Measurements from ENCODE around the gene BMP4. TPM values are rescaled to one million over a fixed set of nuclear protein-coding genes. Genes with fewer than 3 reads are reported as not detected.

The BMP4 gene
- total RNA-seq, 1 experiment from 2014 or later: 12.2 TPM

DNA sequence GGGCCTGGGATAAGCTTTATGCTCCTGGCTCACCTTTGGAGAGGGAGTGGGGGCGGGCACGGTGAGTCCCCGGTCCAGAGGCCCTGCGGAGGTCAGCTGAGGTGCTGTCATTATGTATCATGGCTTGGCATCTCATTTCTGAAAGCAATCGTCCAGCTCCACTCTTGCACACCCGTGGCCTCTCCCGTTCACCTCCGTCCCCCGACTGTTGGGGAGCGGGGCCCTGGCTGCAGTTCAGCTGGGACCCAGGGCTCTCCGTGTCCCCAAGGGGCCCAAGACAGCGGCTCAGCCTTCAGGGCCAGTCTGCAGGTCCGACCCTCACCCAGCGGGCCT lies 10.6 kb downstream of the BMP4 start:
- Histone ChIP-seq H3K79me1 (ENCODE audit: insufficient read depth, low read depth, low read length, poor library complexity, severe bottlenecking) (no peaks in the 10 kb centered on the region), H3K4me1 (ENCODE audit: insufficient read depth, low read length) (peaks cover 21% of the 10 kb centered on the region; the same call in 1 of the 2 replicates), H3K27me3 (ENCODE audit: insufficient read depth, low read length) (peaks cover 34% of the 10 kb centered on the region; the same call in 1 of the 2 replicates), H3K27ac (ENCODE audit: insufficient read length, low read depth, low read length) (no peak overlapping the region), H2BK20ac (ENCODE audit: low read depth, low read length, poor library complexity, severe bottlenecking) (no peak overlapping the region), H3K4ac (ENCODE audit: low read depth, low read length) (no peak overlapping the region), H3K14ac (ENCODE audit: insufficient read depth, low read length) (no peak overlapping the region), H4K5ac (ENCODE audit: insufficient read length, low read depth, low read length) (no peak overlapping the region), H3K23me2 (ENCODE audit: insufficient read length, low read depth, low read length, poor library complexity, severe bottlenecking) (peaks cover 12% of the 10 kb centered on the region), H3K18ac (ENCODE audit: insufficient read length, low read depth, low read length) (no peak overlapping the region), H4K8ac (replicated peaks; ENCODE audit: insufficient read length, low read depth, low read length) (no peak overlapping the region), H2AFZ (ENCODE audit: low read length) (no peak overlapping the region), H3T11ph (ENCODE audit: low read length) (no peak overlapping the region), H3K79me2 (ENCODE audit: insufficient read depth, low read length) (no peaks in the 10 kb centered on the region), H2BK5ac (ENCODE audit: insufficient read length, low read length) (no peak overlapping the region), H2BK12ac (ENCODE audit: insufficient read length, low read depth, low read length) (no peak overlapping the region), H3K4me2 (ENCODE audit: insufficient read depth, insufficient read length, low read length) (peak overlapping the region; percentile 80), H3K56ac (ENCODE audit: insufficient read length, low read depth, low read length) (no peak overlapping the region), H4K20me1 (ENCODE audit: control insufficient read depth, insufficient read depth, insufficient read length) (no peaks in the 10 kb centered on the region), H2BK120ac (ENCODE audit: low read depth, low read length, poor library complexity, severe bottlenecking) (no peak overlapping the region), H2BK15ac (ENCODE audit: low read depth, low read length) (no peak overlapping the region), H3K9ac (ENCODE audit: extremely low read depth, insufficient read length, low read length) (no peak overlapping the region), H2AK5ac (ENCODE audit: insufficient read length, low read length) (no peak overlapping the region), H3K9me3 (ENCODE audit: control insufficient read depth, low read depth, low read length) (no peaks in the 10 kb centered on the region), H4K91ac (ENCODE audit: insufficient read length, low read depth, low read length) (no peak overlapping the region), H3K23ac (ENCODE audit: insufficient read length, low read depth, low read length) (no peak overlapping the region)
- Mint-ChIP-seq H3K4me1 (peaks cover 61 to 62% of the 10 kb centered on the region in 2 experiments), H3K27me3 (ENCODE audit: low read depth) (peaks cover 53% of the 10 kb centered on the region), H3K9me3 (no peaks in the 10 kb centered on the region; a peak in 1 of 5 replicates), H3K36me3 (ENCODE audit: insufficient read depth in 1 of 3, low read depth in 3 of 3) (peaks cover 6 to 25% (median 23%) of the 10 kb centered on the region in 3 experiments; a peak in 5 of 7 replicates), H3K4me3 (peak overlapping the region; percentile 63 to 78), H3K27ac (no peak overlapping the region)
- TF ChIP-seq, protein P1, sequence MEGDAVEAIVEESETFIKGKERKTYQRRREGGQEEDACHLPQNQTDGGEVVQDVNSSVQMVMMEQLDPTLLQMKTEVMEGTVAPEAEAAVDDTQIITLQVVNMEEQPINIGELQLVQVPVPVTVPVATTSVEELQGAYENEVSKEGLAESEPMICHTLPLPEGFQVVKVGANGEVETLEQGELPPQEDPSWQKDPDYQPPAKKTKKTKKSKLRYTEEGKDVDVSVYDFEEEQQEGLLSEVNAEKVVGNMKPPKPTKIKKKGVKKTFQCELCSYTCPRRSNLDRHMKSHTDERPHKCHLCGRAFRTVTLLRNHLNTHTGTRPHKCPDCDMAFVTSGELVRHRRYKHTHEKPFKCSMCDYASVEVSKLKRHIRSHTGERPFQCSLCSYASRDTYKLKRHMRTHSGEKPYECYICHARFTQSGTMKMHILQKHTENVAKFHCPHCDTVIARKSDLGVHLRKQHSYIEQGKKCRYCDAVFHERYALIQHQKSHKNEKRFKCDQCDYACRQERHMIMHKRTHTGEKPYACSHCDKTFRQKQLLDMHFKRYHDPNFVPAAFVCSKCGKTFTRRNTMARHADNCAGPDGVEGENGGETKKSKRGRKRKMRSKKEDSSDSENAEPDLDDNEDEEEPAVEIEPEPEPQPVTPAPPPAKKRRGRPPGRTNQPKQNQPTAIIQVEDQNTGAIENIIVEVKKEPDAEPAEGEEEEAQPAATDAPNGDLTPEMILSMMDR (conservative IDR thresholded peaks at IDR 0.05): no peak
- no peak for DNase-seq
- WGBS (ENCODE audit: extremely low coverage, insufficient read length, low lambda C conversion rate): no CpG with 5 or more reads among the region's 14 CpGs

All from H9 (cell line).